ENCODE data around the gene COL9A1.

COL9A1 gene

DNA sequence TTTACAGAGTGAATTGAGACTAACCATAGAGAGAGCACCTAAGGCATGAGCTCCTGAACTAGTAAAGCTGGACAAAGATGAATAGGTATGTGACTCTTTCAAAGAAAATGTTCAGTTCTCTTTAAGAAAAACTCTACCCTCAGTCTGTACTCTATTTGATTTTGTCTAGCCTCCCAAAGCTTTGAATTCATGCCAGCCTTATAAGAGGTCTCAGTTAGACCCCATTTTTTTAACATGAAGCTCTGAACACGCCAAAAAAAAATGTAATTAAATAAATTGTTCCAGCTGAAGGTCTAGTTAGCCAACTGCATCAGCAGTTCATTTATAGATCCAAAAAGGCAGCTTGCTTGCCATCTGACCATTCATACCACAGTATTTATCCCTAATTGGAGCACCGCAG, 71.6 kb downstream of the COL9A1 start:
- CTCF ChIA-PET = interaction anchor here (0.9 to 3.7 kb wide), 2 partner anchors 11 to 436 kb away, joined by 3 to 22 read pairs; partner anchors contain the start of gene SMAP1
- TF ChIP-seq ELF4 (IDR thresholded peaks at IDR 0.05) (no peak), TARDBP (IDR thresholded peaks at IDR 0.05) (no peak), BHLHE40 (IDR thresholded peaks at IDR 0.05; ENCODE audit: borderline replicate concordance) (no peak), FOXM1 (IDR thresholded peaks at IDR 0.05; ENCODE audit: borderline replicate concordance) (no peak)
- POLR2A ChIA-PET = interaction anchor here (1.4 kb wide), 1 partner anchor 182 kb away, joined by 3 read pairs; the partner anchor contains the start of gene FAM135A
- no peak for DNase-seq (ENCODE audit: extremely low spot score)

DNA sequence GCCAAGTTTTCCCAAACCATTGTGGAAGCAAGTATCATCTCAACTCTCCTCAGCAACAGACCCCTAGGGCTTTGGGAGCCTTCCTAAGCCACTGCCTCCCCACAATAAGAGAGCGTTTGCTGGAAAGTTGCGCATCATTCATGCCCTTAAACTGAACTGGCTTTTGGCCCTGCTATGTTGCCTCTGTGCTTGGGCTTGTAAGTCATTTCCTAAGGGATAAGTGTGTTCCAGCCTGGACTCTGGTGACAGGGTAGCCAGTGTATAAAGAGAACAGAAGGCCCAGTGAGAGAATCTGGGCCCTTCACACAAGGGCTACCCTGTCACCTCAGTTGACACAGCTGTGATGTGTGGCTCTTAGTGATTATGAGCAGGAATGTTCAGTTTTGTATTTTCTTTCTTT, 77.8 kb downstream of the COL9A1 start:
- POLR2A ChIA-PET = no interaction called here
- CTCF ChIA-PET = no interaction called here
- no peak for TF ChIP-seq FOXA1 (IDR thresholded peaks at IDR 0.05)
- no peak for TF ChIP-seq TARDBP (IDR thresholded peaks at IDR 0.05)
- no peak for TF ChIP-seq CTBP1 (IDR thresholded peaks at IDR 0.05; ENCODE audit: borderline replicate concordance)
- TF ChIP-seq, protein P1, sequence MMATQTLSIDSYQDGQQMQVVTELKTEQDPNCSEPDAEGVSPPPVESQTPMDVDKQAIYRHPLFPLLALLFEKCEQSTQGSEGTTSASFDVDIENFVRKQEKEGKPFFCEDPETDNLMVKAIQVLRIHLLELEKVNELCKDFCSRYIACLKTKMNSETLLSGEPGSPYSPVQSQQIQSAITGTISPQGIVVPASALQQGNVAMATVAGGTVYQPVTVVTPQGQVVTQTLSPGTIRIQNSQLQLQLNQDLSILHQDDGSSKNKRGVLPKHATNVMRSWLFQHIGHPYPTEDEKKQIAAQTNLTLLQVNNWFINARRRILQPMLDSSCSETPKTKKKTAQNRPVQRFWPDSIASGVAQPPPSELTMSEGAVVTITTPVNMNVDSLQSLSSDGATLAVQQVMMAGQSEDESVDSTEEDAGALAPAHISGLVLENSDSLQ (IDR thresholded peaks at IDR 0.05) = no peak
- no peak for TF ChIP-seq SUZ12 (IDR thresholded peaks at IDR 0.05)
- no peak for TF ChIP-seq ARNT (IDR thresholded peaks at IDR 0.05)
- no peak for TF ChIP-seq L3MBTL2 (conservative IDR thresholded peaks at IDR 0.05)
- TF ChIP-seq ZNF384 (IDR thresholded peaks at IDR 0.05) = no peak
- no peak for DNase-seq (ENCODE audit: extremely low spot score)

DNA sequence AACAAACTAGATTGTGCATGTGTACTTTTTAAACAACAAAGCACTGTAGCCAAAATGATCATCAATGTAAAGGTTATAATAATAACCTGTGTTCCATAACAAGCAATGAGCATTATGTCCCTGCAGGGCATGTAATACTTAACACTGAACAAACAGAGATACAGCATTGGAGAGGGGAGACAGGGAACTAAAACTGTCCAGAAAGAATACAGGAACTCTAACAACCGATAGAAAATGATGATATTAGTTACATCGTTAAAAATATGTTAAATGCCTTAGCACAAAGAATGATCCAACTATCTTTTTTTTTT, 80.5 kb downstream of the COL9A1 start:
- POLR2A ChIA-PET = no interaction called here
- TF ChIP-seq L3MBTL2 (conservative IDR thresholded peaks at IDR 0.05) = no peak
- TF ChIP-seq NFRKB (IDR thresholded peaks at IDR 0.05) = no peak
- no peak for TF ChIP-seq HDGF (IDR thresholded peaks at IDR 0.05; ENCODE audit: borderline replicate concordance)
- TF ChIP-seq LEF1 (IDR thresholded peaks at IDR 0.05; ENCODE audit: borderline replicate concordance) = no peak
- no peak for TF ChIP-seq TARDBP (IDR thresholded peaks at IDR 0.05)
- no peak for TF ChIP-seq SP1 (IDR thresholded peaks at IDR 0.05)
- TF ChIP-seq, protein P1 (IDR thresholded peaks at IDR 0.05) = no peak
- TF ChIP-seq ZNF384 (IDR thresholded peaks at IDR 0.05) = no peak
- no peak for TF ChIP-seq BHLHE40 (IDR thresholded peaks at IDR 0.05; ENCODE audit: borderline replicate concordance)
- no peak for TF ChIP-seq FOXM1 (IDR thresholded peaks at IDR 0.05; ENCODE audit: borderline replicate concordance)
- TF ChIP-seq ARNT (IDR thresholded peaks at IDR 0.05) = no peak
- no peak for TF ChIP-seq FOXA1 (IDR thresholded peaks at IDR 0.05)
- TF ChIP-seq FOXK2 (IDR thresholded peaks at IDR 0.05) = no peak
- TF ChIP-seq CTBP1 (IDR thresholded peaks at IDR 0.05; ENCODE audit: borderline replicate concordance) = no peak
- no peak for TF ChIP-seq SUZ12 (IDR thresholded peaks at IDR 0.05)
- CTCF ChIA-PET = interaction anchor here (1.3 to 2.0 kb wide), 2 partner anchors 82 to 1291 kb away, joined by 3 to 10 read pairs; no protein-coding TSS in a partner anchor
- no peak for DNase-seq (ENCODE audit: extremely low spot score)

DNA sequence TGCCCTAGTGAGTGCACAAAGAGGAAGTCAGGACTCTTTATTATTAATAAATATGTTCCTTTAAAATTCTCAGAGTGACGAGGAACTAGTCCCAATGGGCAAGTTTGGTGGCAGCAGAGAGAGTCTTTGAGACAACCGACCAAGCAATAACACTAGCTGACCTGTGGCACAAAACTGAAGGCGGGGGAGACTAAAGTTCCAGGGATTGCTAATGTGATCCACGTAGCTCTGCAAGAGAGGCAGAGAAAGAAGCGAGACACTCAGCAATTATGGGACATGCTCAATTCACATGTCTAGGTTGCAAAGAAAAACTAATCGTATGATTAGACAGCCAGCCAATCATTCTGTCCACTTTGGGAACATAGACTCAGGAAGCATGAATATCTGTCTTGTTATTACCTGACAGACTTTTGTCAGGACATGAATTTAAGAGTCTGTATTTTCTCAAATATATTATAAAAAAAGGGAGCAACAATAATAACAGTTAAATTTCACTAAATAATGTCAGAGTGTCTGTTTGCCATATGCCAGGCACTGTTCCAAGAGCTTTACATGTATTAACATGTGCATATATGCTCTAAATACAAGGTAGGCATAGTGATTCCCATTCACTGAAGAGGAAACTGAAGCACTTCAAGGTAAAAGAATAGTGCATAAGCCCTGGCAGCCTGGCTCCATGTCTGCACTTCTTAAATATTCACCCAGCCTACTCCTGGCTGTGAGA, 81.0 kb downstream of the COL9A1 start:
- ChIA-PET CTCF (interaction anchor here (0.6 to 2.7 kb wide), 20 partner anchors 8 to 1292 kb away, joined by 3 to 22 read pairs (median 4); no protein-coding TSS in a partner anchor), POLR2A (no interaction called here)
- TF ChIP-seq SUZ12 (IDR thresholded peaks at IDR 0.05) (no peak), TARDBP (IDR thresholded peaks at IDR 0.05) (no peak), HDGF (IDR thresholded peaks at IDR 0.05; ENCODE audit: borderline replicate concordance) (no peak), BHLHE40 (IDR thresholded peaks at IDR 0.05; ENCODE audit: borderline replicate concordance) (no peak), SP1 (IDR thresholded peaks at IDR 0.05) (no peak), L3MBTL2 (conservative IDR thresholded peaks at IDR 0.05) (no peak), ELF4 (IDR thresholded peaks at IDR 0.05) (no peak), ARNT (IDR thresholded peaks at IDR 0.05) (no peak), FOXK2 (IDR thresholded peaks at IDR 0.05) (no peak), FOXM1 (IDR thresholded peaks at IDR 0.05; ENCODE audit: borderline replicate concordance) (no peak), NFRKB (IDR thresholded peaks at IDR 0.05) (no peak), LEF1 (IDR thresholded peaks at IDR 0.05; ENCODE audit: borderline replicate concordance) (no peak), ZNF384 (IDR thresholded peaks at IDR 0.05) (no peak), CTBP1 (IDR thresholded peaks at IDR 0.05; ENCODE audit: borderline replicate concordance) (no peak), FOXA1 (IDR thresholded peaks at IDR 0.05) (no peak)
- TF ChIP-seq, protein P1 (IDR thresholded peaks at IDR 0.05) = no peak
- no peak for DNase-seq (ENCODE audit: extremely low spot score)

DNA sequence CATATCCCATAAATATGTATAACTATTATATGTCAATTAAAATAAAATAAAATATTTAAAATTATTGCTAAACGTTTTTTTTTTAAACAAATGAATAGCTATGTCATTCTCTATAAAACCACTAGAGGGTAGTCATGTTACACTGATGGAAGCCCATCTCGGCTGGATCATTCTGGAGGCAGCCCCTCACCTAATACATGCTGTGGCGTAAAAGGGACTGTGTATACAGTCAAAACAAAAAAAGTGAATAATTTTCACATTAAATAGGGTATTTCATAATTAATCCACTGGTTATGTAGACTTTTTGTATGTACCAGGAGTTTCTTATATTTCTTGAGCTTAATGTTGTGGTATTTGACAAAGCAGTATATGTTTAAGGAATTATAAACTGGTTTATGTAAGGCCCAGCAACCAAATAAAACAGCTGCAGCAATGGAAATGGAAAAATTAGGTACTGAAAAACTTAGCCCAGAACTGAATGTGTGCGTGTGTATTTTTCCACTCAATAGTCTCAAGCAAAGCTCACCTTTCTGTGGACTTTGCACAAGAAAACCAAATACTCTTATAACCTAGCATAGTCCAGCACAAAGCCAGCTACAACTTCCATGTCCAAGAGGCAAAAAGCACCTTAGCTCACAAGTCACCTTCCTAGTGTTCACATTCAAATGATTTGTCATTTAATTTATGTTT, 81.7 kb downstream of the COL9A1 start:
- peak; percentile 46 for DNase-seq (ENCODE audit: extremely low spot score)
- ChIA-PET POLR2A (no interaction called here), CTCF (interaction anchor here (0.5 to 2.7 kb wide), 27 partner anchors 9 to 1292 kb away, joined by 3 to 22 read pairs (median 3); no protein-coding TSS in a partner anchor)
- TF ChIP-seq ZNF384 (IDR thresholded peaks at IDR 0.05) (peak; percentile 58; the same call in 1 of the 2 replicates), LEF1 (IDR thresholded peaks at IDR 0.05; ENCODE audit: borderline replicate concordance) (no peak)

DNA sequence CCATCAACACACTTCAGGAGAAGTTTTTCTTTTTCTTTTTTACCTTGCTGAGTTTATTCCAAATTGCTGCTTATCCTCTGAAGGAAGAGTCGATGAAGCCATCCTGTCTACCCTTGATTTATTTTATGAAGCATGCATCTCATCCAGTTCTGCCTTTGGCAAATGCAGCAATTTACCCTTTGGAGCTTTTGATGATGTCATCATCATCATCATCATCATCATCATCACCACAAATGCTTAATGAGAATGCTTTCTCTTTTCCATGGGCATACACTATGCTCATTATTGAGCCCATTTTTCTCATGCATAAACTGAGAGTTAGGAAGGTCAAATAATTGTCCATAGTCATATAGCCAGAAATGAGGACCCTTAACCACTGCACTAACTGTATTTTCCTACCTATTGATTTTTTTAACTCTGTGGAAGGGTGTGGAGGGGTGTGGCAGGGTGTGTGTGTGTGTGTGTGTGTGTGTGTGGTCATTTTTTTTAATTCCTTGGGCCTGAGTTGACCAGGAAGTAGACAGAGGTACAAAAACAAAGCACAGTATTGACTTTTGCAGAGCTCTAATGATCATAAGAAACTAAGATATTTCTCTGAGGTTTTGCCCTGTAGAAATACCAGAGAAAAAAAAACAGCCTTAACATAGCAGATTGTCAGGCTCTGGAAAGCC, 82.8 kb downstream of the COL9A1 start:
- POLR2A ChIA-PET = no interaction called here
- DNase-seq (ENCODE audit: extremely low spot score) = no peak
- TF ChIP-seq FOXM1 (IDR thresholded peaks at IDR 0.05; ENCODE audit: borderline replicate concordance) (no peak), FOXK2 (IDR thresholded peaks at IDR 0.05) (no peak), TARDBP (IDR thresholded peaks at IDR 0.05) (no peak), FOXA1 (IDR thresholded peaks at IDR 0.05) (no peak), ELF4 (IDR thresholded peaks at IDR 0.05) (no peak), ARNT (IDR thresholded peaks at IDR 0.05) (no peak), CTBP1 (IDR thresholded peaks at IDR 0.05; ENCODE audit: borderline replicate concordance) (no peak), BHLHE40 (IDR thresholded peaks at IDR 0.05; ENCODE audit: borderline replicate concordance) (no peak), LEF1 (IDR thresholded peaks at IDR 0.05; ENCODE audit: borderline replicate concordance) (no peak), L3MBTL2 (conservative IDR thresholded peaks at IDR 0.05) (no peak), ZNF384 (IDR thresholded peaks at IDR 0.05) (no peak), SP1 (IDR thresholded peaks at IDR 0.05) (no peak), SUZ12 (IDR thresholded peaks at IDR 0.05) (no peak), HDGF (IDR thresholded peaks at IDR 0.05; ENCODE audit: borderline replicate concordance) (no peak)
- TF ChIP-seq, protein P1 (IDR thresholded peaks at IDR 0.05) = no peak

More for the DNA sequence above, 82.8 kb downstream of the COL9A1 start:
- CTCF ChIA-PET = interaction anchor here (1.0 to 2.7 kb wide), 5 partner anchors 10 to 660 kb away, joined by 3 to 22 read pairs (median 17); no protein-coding TSS in a partner anchor

Data from HEK293T (cell line).